ENCODE results near the gene GATAD2B.

Gene GATAD2B

GRCh38 chr1:153951801-153952200 lies 29.0 kb upstream of the GATAD2B start:
- no peak for DNase-seq (ENCODE audit: low spot score)

GRCh38 chr1:153951183-153951582 lies 28.4 kb upstream of the GATAD2B start:
- DNase-seq (ENCODE audit: low spot score) = no peak

- DNase-seq (ENCODE audit: low spot score) = peak; percentile 86
These were observed 24.0 kb upstream of the GATAD2B start, which contains the start of gene DENND4B for GRCh38 chr1:153946622-153947241. Gene DENND4B, minus strand, starts transcription at chr1:153946718. Its CDS starts 2,344 bp downstream, at chr1:153944374.

- peak; percentile 56 for DNase-seq (ENCODE audit: low spot score)
These were observed 23.2 kb upstream of the GATAD2B start for GRCh38 chr1:153945795-153946621.

- DNase-seq (ENCODE audit: low spot score) = no peak
These were observed 22.5 kb upstream of the GATAD2B start for GRCh38 chr1:153945131-153945794.

- no peak for DNase-seq (ENCODE audit: low spot score)
These were observed 22.0 kb upstream of the GATAD2B start for GRCh38 chr1:153944827-153945117.

- no peak for DNase-seq (ENCODE audit: low spot score)
These were observed 21.4 kb upstream of the GATAD2B start for GRCh38 chr1:153944005-153944826.

- DNase-seq (ENCODE audit: low spot score) = no peak
These were observed 20.2 kb upstream of the GATAD2B start for GRCh38 chr1:153942766-153943549.

- no peak for DNase-seq (ENCODE audit: low spot score)
These were observed 19.3 kb upstream of the GATAD2B start for GRCh38 chr1:153941826-153942725.

GRCh38 chr1:153940756-153941155 lies 18.0 kb upstream of the GATAD2B start:
- no peak for DNase-seq (ENCODE audit: low spot score)

- DNase-seq (ENCODE audit: low spot score) = no peak
These were observed 16.7 kb upstream of the GATAD2B start for GRCh38 chr1:153939476-153939875.

GRCh38 chr1:153938996-153939395 lies 16.2 kb upstream of the GATAD2B start:
- DNase-seq (ENCODE audit: low spot score) = no peak

- no peak for DNase-seq (ENCODE audit: low spot score)
These were observed 14.6 kb upstream of the GATAD2B start for GRCh38 chr1:153937331-153937730.

GRCh38 chr1:153936011-153936802 lies 13.4 kb upstream of the GATAD2B start:
- no peak for DNase-seq (ENCODE audit: low spot score)

- DNase-seq (ENCODE audit: low spot score) = no peak
These were observed 12.0 kb upstream of the GATAD2B start for GRCh38 chr1:153934746-153935145.

GRCh38 chr1:153933955-153934354 lies 11.2 kb upstream of the GATAD2B start:
- no peak for DNase-seq (ENCODE audit: low spot score)

GRCh38 chr1:153933430-153933829 lies 10.7 kb upstream of the GATAD2B start:
- DNase-seq (ENCODE audit: low spot score) = no peak

- no peak for DNase-seq (ENCODE audit: low spot score)
These were observed 9.7 kb upstream of the GATAD2B start for GRCh38 chr1:153932156-153933131.

Measured in hematopoietic multipotent progenitor cell treated with erythropoietin and hydrocortisone succinate and interleukin-3 and kit ligand, for 17 days (in vitro differentiated cells).